Measurements from ENCODE around the gene SIRPA. TPM values are rescaled to one million over a fixed set of nuclear protein-coding genes. Genes with fewer than 3 reads are reported as not detected.

SIRPA gene
- total RNA-seq, 1 donor from 2014 or later: not detected

DNA sequence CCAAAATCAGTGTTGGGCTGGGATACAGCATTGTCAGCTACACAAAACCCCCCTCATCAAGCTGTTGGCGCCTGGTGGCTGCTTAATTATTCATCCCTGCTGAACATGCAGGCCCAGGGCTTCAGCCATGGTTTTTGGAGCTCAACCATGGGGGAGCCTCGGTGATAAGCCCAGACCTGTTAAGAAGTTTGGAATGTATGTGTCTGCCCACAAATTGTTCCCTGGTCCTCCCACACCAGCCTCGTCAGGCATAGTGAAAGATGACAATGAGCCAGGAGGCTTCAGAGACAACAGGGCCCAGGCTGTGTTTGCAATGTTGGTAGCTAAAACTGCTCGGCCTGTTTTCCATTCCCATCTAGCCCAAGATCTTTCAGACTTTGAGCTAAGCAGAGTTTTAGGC, 34.8 kb upstream of the SIRPA start:
- DNase-seq (ENCODE audit: low spot score): no peak
- Mint-ChIP-seq H3K27me3 (ENCODE audit: low read depth) (peaks cover 16% of the 10 kb centered on the region), H3K4me3 (ENCODE audit: low read depth) (no peak overlapping the region), H3K36me3 (ENCODE audit: low read depth) (no peaks in the 10 kb centered on the region), H3K4me1 (ENCODE audit: low read depth) (no peaks in the 10 kb centered on the region), H3K27ac (no peak overlapping the region), H3K9me3 (no peaks in the 10 kb centered on the region)
- intact Hi-C loops (cut with micrococcal nuclease): no loop called here

GRCh38 chr20:1861347-1861976, 33.7 kb upstream of the SIRPA start:
- no peak overlapping the region for H3K4me3 Mint-ChIP-seq (ENCODE audit: low read depth)
- no peaks in the 10 kb centered on the region for H3K36me3 Mint-ChIP-seq (ENCODE audit: low read depth)

DNA sequence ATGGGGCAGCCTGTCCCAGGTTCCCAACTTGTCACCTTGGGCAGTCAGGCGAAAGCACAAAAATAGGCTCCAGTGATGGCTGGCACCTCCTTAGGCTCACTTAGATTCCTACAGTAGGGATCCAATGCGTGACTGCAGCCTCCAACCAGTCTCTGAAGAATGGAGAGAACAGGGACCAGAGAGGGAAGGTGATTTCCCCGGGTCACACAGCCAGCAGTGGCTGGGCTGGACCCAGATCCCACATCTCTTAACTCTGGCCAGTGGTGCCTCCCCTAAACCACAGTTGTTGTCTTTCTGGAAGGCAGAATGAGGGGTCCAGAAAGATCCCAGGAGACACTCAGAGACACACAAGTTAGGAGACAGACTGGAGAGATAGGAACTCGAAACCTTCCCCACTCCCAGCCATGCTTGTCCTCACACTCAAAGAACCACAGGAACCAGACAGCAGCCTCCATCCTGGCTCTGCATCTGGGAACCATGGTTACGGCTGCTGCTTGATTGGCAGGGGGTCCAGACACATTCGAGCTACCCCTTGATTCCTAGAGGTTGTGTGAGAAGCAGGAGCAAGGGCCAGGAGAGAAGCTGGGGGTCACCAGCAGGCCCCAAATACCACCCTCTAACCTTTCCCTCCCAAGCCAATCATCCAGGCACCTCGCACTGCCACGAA, 33.1 kb upstream of the SIRPA start:
- Mint-ChIP-seq H3K4me1 (ENCODE audit: low read depth) (no peaks in the 10 kb centered on the region), H3K27ac (no peak overlapping the region), H3K9me3 (no peaks in the 10 kb centered on the region), H3K36me3 (ENCODE audit: low read depth) (no peaks in the 10 kb centered on the region), H3K4me3 (ENCODE audit: low read depth) (no peak overlapping the region), H3K27me3 (ENCODE audit: low read depth) (peaks cover 28% of the 10 kb centered on the region)
- DNase-seq (ENCODE audit: low spot score): no peak
- intact Hi-C loops (cut with micrococcal nuclease): no loop called here

More at GRCh38 chr20:1861347-1861976, 33.7 kb upstream of the SIRPA start:
- Mint-ChIP-seq H3K9me3 (no peaks in the 10 kb centered on the region), H3K27ac (no peak overlapping the region), H3K27me3 (ENCODE audit: low read depth) (peaks cover 24% of the 10 kb centered on the region), H3K4me1 (ENCODE audit: low read depth) (no peaks in the 10 kb centered on the region)
- no peak for DNase-seq (ENCODE audit: low spot score)
- intact Hi-C loops (cut with micrococcal nuclease): no loop called here

DNA sequence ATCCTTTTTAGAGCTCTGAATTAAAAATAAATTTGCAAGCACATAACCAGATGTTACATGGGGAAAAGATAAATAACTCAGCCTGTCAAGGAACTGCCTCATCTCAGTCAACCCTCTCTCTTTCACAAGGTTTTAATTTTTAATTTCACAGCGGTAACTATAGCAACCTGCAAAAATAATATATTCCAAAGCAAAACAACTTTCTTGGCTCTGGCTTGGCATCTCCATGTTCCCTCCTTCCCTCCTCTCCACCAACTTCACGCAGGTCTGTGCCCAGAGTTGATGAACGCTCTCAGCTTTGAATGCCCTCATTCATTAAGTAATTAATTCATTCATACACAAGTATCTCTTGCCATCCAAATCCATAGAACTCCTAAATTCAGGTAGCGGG, 32.5 kb upstream of the SIRPA start:
- Mint-ChIP-seq H3K4me1 (ENCODE audit: low read depth) (no peaks in the 10 kb centered on the region), H3K9me3 (no peaks in the 10 kb centered on the region), H3K27ac (no peak overlapping the region), H3K4me3 (ENCODE audit: low read depth) (no peak overlapping the region), H3K36me3 (ENCODE audit: low read depth) (no peaks in the 10 kb centered on the region), H3K27me3 (ENCODE audit: low read depth) (peaks cover 31% of the 10 kb centered on the region)
- DNase-seq (ENCODE audit: low spot score): no peak
- intact Hi-C loops (cut with micrococcal nuclease): no loop called here

DNA sequence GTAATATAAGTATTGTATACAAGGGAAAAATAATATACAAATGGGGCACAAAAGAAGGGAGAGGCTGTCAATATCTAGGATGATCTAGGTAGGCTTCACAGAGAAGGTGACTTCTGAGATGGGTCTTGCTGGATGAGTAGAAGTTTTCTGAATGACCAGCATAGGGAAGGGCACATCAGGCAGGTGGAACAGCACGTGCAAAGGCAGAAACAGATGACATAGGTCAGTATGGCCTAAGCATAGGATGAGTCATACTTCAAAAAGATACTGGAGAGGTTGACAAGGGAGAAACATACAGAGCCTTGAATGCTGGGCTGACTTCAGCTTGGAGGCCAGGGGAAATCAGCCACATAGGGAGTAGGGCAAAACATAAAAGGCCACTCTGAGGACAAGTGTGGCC, 31.9 kb upstream of the SIRPA start:
- no peak for DNase-seq (ENCODE audit: low spot score)
- Mint-ChIP-seq H3K4me1 (ENCODE audit: low read depth) (no peaks in the 10 kb centered on the region), H3K4me3 (ENCODE audit: low read depth) (no peak overlapping the region), H3K27me3 (ENCODE audit: low read depth) (peaks cover 32% of the 10 kb centered on the region), H3K27ac (no peak overlapping the region), H3K9me3 (no peaks in the 10 kb centered on the region), H3K36me3 (ENCODE audit: low read depth) (no peaks in the 10 kb centered on the region)
- intact Hi-C loops (cut with micrococcal nuclease): no loop called here

DNA sequence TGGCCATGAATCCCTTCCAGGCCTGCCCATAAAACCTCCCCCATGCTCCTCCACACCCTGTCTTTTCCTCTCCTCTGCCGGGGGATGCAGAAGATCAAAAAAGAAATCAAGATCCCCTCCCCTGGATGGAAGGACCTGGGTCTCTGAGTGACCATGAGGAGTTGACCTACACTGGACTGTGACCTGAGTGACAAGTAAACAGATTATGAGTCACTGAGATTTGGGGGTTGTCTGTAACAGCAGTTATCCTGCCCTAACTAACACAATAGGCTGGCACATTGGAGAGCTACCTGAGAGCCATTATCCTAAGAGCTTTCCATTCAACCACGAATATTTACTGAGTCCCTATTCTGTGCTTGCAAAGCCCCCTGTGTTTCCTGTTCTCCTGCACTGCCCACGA, 28.4 kb upstream of the SIRPA start:
- Mint-ChIP-seq H3K27me3 (ENCODE audit: low read depth) (peaks cover 29% of the 10 kb centered on the region), H3K9me3 (no peaks in the 10 kb centered on the region), H3K36me3 (ENCODE audit: low read depth) (no peaks in the 10 kb centered on the region), H3K4me3 (ENCODE audit: low read depth) (no peak overlapping the region), H3K27ac (no peak overlapping the region), H3K4me1 (ENCODE audit: low read depth) (no peaks in the 10 kb centered on the region)
- no peak for DNase-seq (ENCODE audit: low spot score)
- intact Hi-C loops (cut with micrococcal nuclease): no loop called here

DNA sequence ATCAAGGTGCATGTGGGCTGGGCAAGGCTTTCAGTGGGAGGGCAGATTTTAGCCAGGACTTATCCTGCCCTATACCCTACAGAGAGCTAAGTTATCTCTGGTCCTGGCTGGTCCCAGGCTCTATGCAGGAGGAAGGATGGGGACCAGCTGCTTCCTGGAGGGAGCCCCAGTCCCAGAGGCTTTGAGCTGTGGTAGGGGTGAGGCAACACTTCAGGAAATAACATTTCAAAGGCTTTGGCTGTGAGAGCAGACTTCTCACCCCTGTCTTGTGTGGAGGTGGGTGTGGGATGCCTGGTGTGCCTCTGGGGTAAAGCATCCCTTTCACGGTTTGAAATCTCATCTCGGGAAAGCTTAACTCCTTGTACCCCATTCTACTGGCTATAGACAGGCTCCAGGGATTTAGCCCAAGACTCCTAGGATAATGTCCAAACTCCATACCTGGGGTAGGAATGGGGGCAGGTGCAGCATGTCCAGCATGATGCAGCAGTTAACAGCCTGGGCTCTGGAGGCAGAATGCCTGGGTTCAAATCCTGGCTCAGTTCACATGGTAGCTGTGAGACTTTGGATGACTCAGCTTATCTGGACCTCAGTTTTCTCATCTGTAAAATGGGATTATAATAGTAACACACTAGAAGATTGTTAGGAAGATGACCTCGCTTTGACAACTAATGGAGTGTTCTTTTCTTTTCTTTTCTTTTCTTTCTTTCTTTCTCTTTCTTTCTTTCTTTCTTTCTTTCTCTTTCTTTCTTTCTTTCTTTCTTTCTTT, 27.5 kb upstream of the SIRPA start:
- intact Hi-C loops (cut with micrococcal nuclease): no loop called here
- Mint-ChIP-seq H3K4me1 (ENCODE audit: low read depth) (no peaks in the 10 kb centered on the region), H3K36me3 (ENCODE audit: low read depth) (no peaks in the 10 kb centered on the region), H3K4me3 (ENCODE audit: low read depth) (no peak overlapping the region), H3K9me3 (no peaks in the 10 kb centered on the region), H3K27me3 (ENCODE audit: low read depth) (peaks cover 29% of the 10 kb centered on the region), H3K27ac (no peak overlapping the region)
- no peak for DNase-seq (ENCODE audit: low spot score)

- H3K4me3 Mint-ChIP-seq (ENCODE audit: low read depth): no peak overlapping the region
- H3K9me3 Mint-ChIP-seq: no peaks in the 10 kb centered on the region
- H3K27me3 Mint-ChIP-seq (ENCODE audit: low read depth): peaks cover 24% of the 10 kb centered on the region
- H3K27ac Mint-ChIP-seq: no peak overlapping the region
- H3K36me3 Mint-ChIP-seq (ENCODE audit: low read depth): no peaks in the 10 kb centered on the region
- intact Hi-C loops (cut with micrococcal nuclease): no loop called here
- DNase-seq (ENCODE audit: low spot score): no peak
- no peaks in the 10 kb centered on the region for H3K4me1 Mint-ChIP-seq (ENCODE audit: low read depth)
These were observed 26.4 kb upstream of the SIRPA start for GRCh38 chr20:1868856-1869255.

- no peak overlapping the region for H3K4me3 Mint-ChIP-seq (ENCODE audit: low read depth)
- intact Hi-C loops (cut with micrococcal nuclease): loop anchor here (10.0 kb wide), 1 partner anchor 66 kb away; no protein-coding TSS in a partner anchor
- H3K27me3 Mint-ChIP-seq (ENCODE audit: low read depth): peaks cover 18% of the 10 kb centered on the region
- no peaks in the 10 kb centered on the region for H3K4me1 Mint-ChIP-seq (ENCODE audit: low read depth)
- no peaks in the 10 kb centered on the region for H3K9me3 Mint-ChIP-seq
- DNase-seq (ENCODE audit: low spot score): no peak
- no peak overlapping the region for H3K27ac Mint-ChIP-seq
- H3K36me3 Mint-ChIP-seq (ENCODE audit: low read depth): no peaks in the 10 kb centered on the region
These were observed 24.9 kb upstream of the SIRPA start for GRCh38 chr20:1870323-1870722.

DNA sequence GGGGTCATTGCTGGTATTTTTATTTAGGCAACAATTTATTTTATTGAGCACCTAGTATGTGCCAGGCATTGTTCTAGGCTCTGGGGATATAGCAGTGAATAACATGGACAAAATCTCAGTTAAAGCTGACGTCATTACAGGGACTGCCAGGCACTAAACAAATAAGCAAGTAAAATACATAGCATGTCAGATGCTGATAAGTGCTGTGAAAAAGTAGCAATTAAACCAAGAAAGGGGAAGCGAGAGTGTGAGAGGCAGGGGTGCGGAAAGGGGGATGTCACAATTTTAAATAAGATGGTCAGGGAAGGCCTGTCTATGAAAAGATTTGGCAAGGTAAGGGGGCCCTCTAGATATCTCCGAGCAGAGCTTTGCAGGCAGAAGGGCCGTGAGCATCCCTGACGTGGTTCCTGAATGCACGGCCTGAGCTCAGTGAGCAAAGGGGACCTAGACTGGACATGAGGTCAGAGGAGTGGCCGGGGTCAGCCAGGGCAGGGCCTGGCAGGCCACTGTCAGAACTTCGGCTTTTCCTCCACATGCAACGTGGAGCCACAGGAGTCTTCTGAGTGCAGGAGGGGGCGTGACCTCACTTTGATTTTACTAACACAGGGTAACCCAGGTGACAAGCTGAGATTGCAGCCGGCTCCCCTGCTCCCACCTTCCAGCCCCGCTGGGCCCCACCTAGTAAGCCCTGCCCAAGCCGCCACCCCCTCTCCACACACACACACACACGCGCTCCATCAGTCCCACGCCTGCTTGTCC, 24.2 kb upstream of the SIRPA start:
- Mint-ChIP-seq H3K27me3 (ENCODE audit: low read depth) (peaks cover 11% of the 10 kb centered on the region), H3K27ac (no peak overlapping the region), H3K4me3 (ENCODE audit: low read depth) (no peak overlapping the region), H3K9me3 (no peaks in the 10 kb centered on the region), H3K36me3 (ENCODE audit: low read depth) (no peaks in the 10 kb centered on the region), H3K4me1 (ENCODE audit: low read depth) (no peaks in the 10 kb centered on the region)
- DNase-seq (ENCODE audit: low spot score): no peak
- intact Hi-C loops (cut with micrococcal nuclease): loop anchor here (10.0 kb wide), 1 partner anchor 66 kb away; no protein-coding TSS in a partner anchor

GRCh38 chr20:1871807-1872458, 23.3 kb upstream of the SIRPA start:
- H3K4me3 Mint-ChIP-seq (ENCODE audit: low read depth): no peak overlapping the region
- no peak for DNase-seq (ENCODE audit: low spot score)
- no peaks in the 10 kb centered on the region for H3K4me1 Mint-ChIP-seq (ENCODE audit: low read depth)
- H3K36me3 Mint-ChIP-seq (ENCODE audit: low read depth): no peaks in the 10 kb centered on the region
- intact Hi-C loops (cut with micrococcal nuclease): loop anchor here (10.0 kb wide), 1 partner anchor 67 kb away; no protein-coding TSS in a partner anchor
- H3K27me3 Mint-ChIP-seq (ENCODE audit: low read depth): peaks cover 6% of the 10 kb centered on the region
- H3K9me3 Mint-ChIP-seq: no peaks in the 10 kb centered on the region
- H3K27ac Mint-ChIP-seq: no peak overlapping the region

- no peak for DNase-seq (ENCODE audit: low spot score)
- H3K9me3 Mint-ChIP-seq: no peaks in the 10 kb centered on the region
- H3K4me3 Mint-ChIP-seq (ENCODE audit: low read depth): no peak overlapping the region
- H3K27ac Mint-ChIP-seq: no peak overlapping the region
- no peaks in the 10 kb centered on the region for H3K36me3 Mint-ChIP-seq (ENCODE audit: low read depth)
- intact Hi-C loops (cut with micrococcal nuclease): loop anchor here (10.0 kb wide), 1 partner anchor 68 kb away; no protein-coding TSS in a partner anchor
- peaks cover 1% of the 10 kb centered on the region for H3K27me3 Mint-ChIP-seq (ENCODE audit: low read depth)
- no peaks in the 10 kb centered on the region for H3K4me1 Mint-ChIP-seq (ENCODE audit: low read depth)
These were observed 22.6 kb upstream of the SIRPA start for GRCh38 chr20:1872459-1873097.
